ENCODE data around the gene LTB. TPM values are rescaled to one million over a fixed set of nuclear protein-coding genes. Genes with fewer than 3 reads are reported as not detected.

The LTB gene
- total RNA-seq, 1 experiment from 2014 or later, result not detected

GRCh38 chr6:31587791-31588777 lies 5.9 kb upstream of the LTB start:
- Mint-ChIP-seq H3K27ac (ENCODE audit: unreplicated experiment) (no peak overlapping the region), H3K4me3 (ENCODE audit: unreplicated experiment) (no peak overlapping the region), H3K27me3 (ENCODE audit: insufficient read depth, unreplicated experiment) (no peaks in the 10 kb centered on the region), H3K9me3 (ENCODE audit: unreplicated experiment) (no peaks in the 10 kb centered on the region), H3K36me3 (ENCODE audit: insufficient read depth, unreplicated experiment) (no peaks in the 10 kb centered on the region), H3K4me1 (ENCODE audit: low read depth, unreplicated experiment) (no peaks in the 10 kb centered on the region)
- Histone ChIP-seq H3K36me3 (ENCODE audit: control insufficient read depth, insufficient read depth, low read length) (no peaks in the 10 kb centered on the region), H3K4me1 (no peaks in the 10 kb centered on the region), H3K4me3 (ENCODE audit: low read depth, low read length) (no peak overlapping the region), H3K27me3 (replicated peaks; ENCODE audit: control insufficient read depth, insufficient read depth, low read length) (no peaks in the 10 kb centered on the region), H3K9me3 (no peaks in the 10 kb centered on the region)
- intact Hi-C loops (cut with micrococcal nuclease; ENCODE audit: unreplicated experiment), result no loop called here
- ChIA-PET POLR2A (interaction anchor here (0.5 kb wide), 1 partner anchor 41 kb away, joined by 3 read pairs; the partner anchor contains the start of gene NFKBIL1), CTCF (interaction anchor here (1.3 kb wide), 1 partner anchor 10 kb away, joined by 3 read pairs; no protein-coding TSS in a partner anchor)
- no peak for TF ChIP-seq CTCF (IDR thresholded peaks at IDR 0.05; ENCODE audit: insufficient read depth in 1 of 2, low read depth in 1 of 2, low read length in 1 of 2, severe bottlenecking in 1 of 2, unreplicated experiment in 1 of 2)
- DNase-seq, result no peak
- BruUV-seq (replicated peaks), result no TSS peak

- CTCF ChIA-PET, result interaction anchor here (1.0 to 7.2 kb wide), 2 partner anchors 11 to 34 kb away, joined by 3 to 80 read pairs; partner anchors contain the start of gene PRRC2A
- H3K27ac Mint-ChIP-seq (ENCODE audit: unreplicated experiment), result no peak overlapping the region
- no peaks in the 10 kb centered on the region for H3K4me1 ChIP-seq
- no peak overlapping the region for H3K4me3 Mint-ChIP-seq (ENCODE audit: unreplicated experiment)
- H3K27me3 ChIP-seq (replicated peaks; ENCODE audit: control insufficient read depth, insufficient read depth, low read length), result no peaks in the 10 kb centered on the region
- no TSS peak for BruUV-seq (replicated peaks)
- no peak overlapping the region for H3K4me3 ChIP-seq (ENCODE audit: low read depth, low read length)
- no peaks in the 10 kb centered on the region for H3K9me3 ChIP-seq
- POLR2A ChIA-PET, result no interaction called here
- H3K4me1 Mint-ChIP-seq (ENCODE audit: low read depth, unreplicated experiment), result peaks cover 5% of the 10 kb centered on the region
- TF ChIP-seq CTCF (IDR thresholded peaks at IDR 0.05; ENCODE audit: insufficient read depth in 1 of 2, low read depth in 1 of 2, low read length in 1 of 2, severe bottlenecking in 1 of 2, unreplicated experiment in 1 of 2), result no peak
- DNase-seq, result no peak
- H3K27me3 Mint-ChIP-seq (ENCODE audit: insufficient read depth, unreplicated experiment), result no peaks in the 10 kb centered on the region
- no peaks in the 10 kb centered on the region for H3K9me3 Mint-ChIP-seq (ENCODE audit: unreplicated experiment)
- H3K36me3 ChIP-seq (ENCODE audit: control insufficient read depth, insufficient read depth, low read length), result no peaks in the 10 kb centered on the region
- no peaks in the 10 kb centered on the region for H3K36me3 Mint-ChIP-seq (ENCODE audit: insufficient read depth, unreplicated experiment)
- intact Hi-C loops (cut with micrococcal nuclease; ENCODE audit: unreplicated experiment), result no loop called here
Measured at GRCh38 chr6:31586599-31587281, 4.5 kb upstream of the LTB start.

GRCh38 chr6:31586008-31586407 lies 3.8 kb upstream of the LTB start, which contains the start of gene LST1:
TSS of gene LST1 (plus strand) at chr6:31586277. CDS start at chr6:31587300, 1,023 bp downstream.
- no peaks in the 10 kb centered on the region for H3K27me3 ChIP-seq (replicated peaks; ENCODE audit: control insufficient read depth, insufficient read depth, low read length)
- H3K27me3 Mint-ChIP-seq (ENCODE audit: insufficient read depth, unreplicated experiment), result no peaks in the 10 kb centered on the region
- H3K4me3 Mint-ChIP-seq (ENCODE audit: unreplicated experiment), result no peak within 1 kb of the TSS
- ChIA-PET CTCF (interaction anchor here (1.0 to 7.2 kb wide), 2 partner anchors 11 to 35 kb away, joined by 3 to 80 read pairs; partner anchors contain the start of gene PRRC2A), POLR2A (no interaction called here)
- TF ChIP-seq CTCF (IDR thresholded peaks at IDR 0.05; ENCODE audit: insufficient read depth in 1 of 2, low read depth in 1 of 2, low read length in 1 of 2, severe bottlenecking in 1 of 2, unreplicated experiment in 1 of 2), result no peak
- H3K36me3 Mint-ChIP-seq (ENCODE audit: insufficient read depth, unreplicated experiment), result peaks cover 3% of the 10 kb centered on the region
- no peaks in the 10 kb centered on the region for H3K4me1 ChIP-seq
- intact Hi-C loops (cut with micrococcal nuclease; ENCODE audit: unreplicated experiment), result no loop called here
- no peaks in the 10 kb centered on the region for H3K36me3 ChIP-seq (ENCODE audit: control insufficient read depth, insufficient read depth, low read length)
- peaks cover 10% of the 10 kb centered on the region for H3K4me1 Mint-ChIP-seq (ENCODE audit: low read depth, unreplicated experiment)
- BruUV-seq (replicated peaks), result no TSS peak
- no peak within 1 kb of the TSS for H3K27ac Mint-ChIP-seq (ENCODE audit: unreplicated experiment)
- no peak for DNase-seq
- H3K9me3 ChIP-seq, result no peaks in the 10 kb centered on the region
- no peak within 1 kb of the TSS for H3K4me3 ChIP-seq (ENCODE audit: low read depth, low read length)
- H3K9me3 Mint-ChIP-seq (ENCODE audit: unreplicated experiment), result no peaks in the 10 kb centered on the region
